Measurements from ENCODE around the gene RC3H2. TPM values are rescaled to one million over a fixed set of nuclear protein-coding genes. Genes with fewer than 3 reads are reported as not detected.

Gene RC3H2
- total RNA-seq, 4 donors from 2014 or later = 21.8 to 69.0 (median 52.5) TPM

DNA sequence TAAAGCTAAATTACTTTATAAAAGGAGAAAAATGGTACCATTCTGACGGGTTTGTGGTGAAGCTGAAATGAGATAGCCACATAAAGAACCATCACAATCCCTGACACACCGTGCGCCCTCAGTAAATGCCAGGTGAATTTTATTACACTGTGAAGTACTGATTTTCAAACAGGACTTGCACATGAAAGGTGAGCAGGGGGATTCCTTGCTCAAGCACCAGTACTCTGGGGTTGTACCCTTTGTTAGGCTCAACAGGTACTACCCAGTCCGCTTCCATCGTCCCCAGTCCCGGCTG, 35.2 kb upstream of the RC3H2 start:
- intact Hi-C loops (cut with DNase I; ENCODE audit: low total_unique reads) = no loop called here
- Histone ChIP-seq H3K36me3 (no peaks in the 10 kb centered on the region), H3K4me3 (peak overlapping the region in 1 of 2 donors; percentile 99), H3K9me3 (no peaks in the 10 kb centered on the region), H3K27ac (peak overlapping the region; percentile 72 to 95), H3K27me3 (no peaks in the 10 kb centered on the region), H3K4me1 (no peaks in the 10 kb centered on the region)
- TF ChIP-seq, protein P1, sequence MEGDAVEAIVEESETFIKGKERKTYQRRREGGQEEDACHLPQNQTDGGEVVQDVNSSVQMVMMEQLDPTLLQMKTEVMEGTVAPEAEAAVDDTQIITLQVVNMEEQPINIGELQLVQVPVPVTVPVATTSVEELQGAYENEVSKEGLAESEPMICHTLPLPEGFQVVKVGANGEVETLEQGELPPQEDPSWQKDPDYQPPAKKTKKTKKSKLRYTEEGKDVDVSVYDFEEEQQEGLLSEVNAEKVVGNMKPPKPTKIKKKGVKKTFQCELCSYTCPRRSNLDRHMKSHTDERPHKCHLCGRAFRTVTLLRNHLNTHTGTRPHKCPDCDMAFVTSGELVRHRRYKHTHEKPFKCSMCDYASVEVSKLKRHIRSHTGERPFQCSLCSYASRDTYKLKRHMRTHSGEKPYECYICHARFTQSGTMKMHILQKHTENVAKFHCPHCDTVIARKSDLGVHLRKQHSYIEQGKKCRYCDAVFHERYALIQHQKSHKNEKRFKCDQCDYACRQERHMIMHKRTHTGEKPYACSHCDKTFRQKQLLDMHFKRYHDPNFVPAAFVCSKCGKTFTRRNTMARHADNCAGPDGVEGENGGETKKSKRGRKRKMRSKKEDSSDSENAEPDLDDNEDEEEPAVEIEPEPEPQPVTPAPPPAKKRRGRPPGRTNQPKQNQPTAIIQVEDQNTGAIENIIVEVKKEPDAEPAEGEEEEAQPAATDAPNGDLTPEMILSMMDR (IDR thresholded peaks at IDR 0.05) = no peak
- TF ChIP-seq POLR2A (IDR thresholded peaks at IDR 0.05) = peak in 1 of 2 donors; percentile 17
- no peak for DNase-seq

DNA sequence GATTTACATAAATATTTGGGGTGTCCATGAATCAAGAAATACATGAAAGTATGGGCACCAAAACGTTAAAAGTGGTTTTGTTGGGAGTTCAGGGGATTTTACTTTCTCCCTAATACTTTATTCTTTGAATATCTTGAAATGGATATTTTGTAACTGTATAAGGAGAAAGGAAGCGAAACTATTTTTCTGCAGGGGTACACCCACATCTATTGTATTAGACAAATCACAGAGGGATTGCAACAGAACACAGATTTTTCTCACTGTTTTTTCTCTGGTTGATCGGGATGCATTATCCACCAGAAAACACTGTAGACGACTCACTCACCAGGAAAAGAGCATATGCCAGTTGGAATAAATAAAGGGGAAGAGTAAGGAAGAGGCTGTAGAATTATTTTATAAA, 34.4 kb upstream of the RC3H2 start:
- Histone ChIP-seq H3K9me3 (no peaks in the 10 kb centered on the region), H3K4me3 (no peak overlapping the region), H3K27ac (no peak overlapping the region), H3K4me1 (no peaks in the 10 kb centered on the region), H3K27me3 (no peaks in the 10 kb centered on the region), H3K36me3 (no peaks in the 10 kb centered on the region)
- DNase-seq = no peak
- intact Hi-C loops (cut with DNase I; ENCODE audit: low total_unique reads) = no loop called here
- TF ChIP-seq, protein P1 (IDR thresholded peaks at IDR 0.05) = no peak
- TF ChIP-seq POLR2A (IDR thresholded peaks at IDR 0.05) = no peak

- Histone ChIP-seq H3K4me3 (no peak overlapping the region), H3K4me1 (peaks cover 0 to 4% of the 10 kb centered on the region in 2 donors), H3K9me3 (no peaks in the 10 kb centered on the region), H3K27me3 (no peaks in the 10 kb centered on the region), H3K36me3 (no peaks in the 10 kb centered on the region), H3K27ac (no peak overlapping the region)
- TF ChIP-seq POLR2A (IDR thresholded peaks at IDR 0.05) = no peak
- TF ChIP-seq, protein P1 (IDR thresholded peaks at IDR 0.05) = no peak
- intact Hi-C loops (cut with DNase I; ENCODE audit: low total_unique reads) = no loop called here
- DNase-seq = no peak
These were observed 31.7 kb upstream of the RC3H2 start for GRCh38 chr9:122936883-122937282.

- H3K9me3 ChIP-seq = no peaks in the 10 kb centered on the region
- H3K27ac ChIP-seq = no peak overlapping the region
- H3K27me3 ChIP-seq = no peaks in the 10 kb centered on the region
- H3K36me3 ChIP-seq = no peaks in the 10 kb centered on the region
- H3K4me1 ChIP-seq = peaks cover 0 to 4% of the 10 kb centered on the region in 2 donors
- intact Hi-C loops (cut with DNase I; ENCODE audit: low total_unique reads) = no loop called here
- H3K4me3 ChIP-seq = no peak overlapping the region
- no peak for DNase-seq
- TF ChIP-seq POLR2A (IDR thresholded peaks at IDR 0.05) = no peak
- TF ChIP-seq, protein P1 (IDR thresholded peaks at IDR 0.05) = no peak
These were observed 31.3 kb upstream of the RC3H2 start for GRCh38 chr9:122936464-122936863.

- peak; percentile 90 to 92 for DNase-seq
- Histone ChIP-seq H3K9me3 (no peaks in the 10 kb centered on the region), H3K4me1 (peaks cover 0 to 4% of the 10 kb centered on the region in 2 donors), H3K36me3 (no peaks in the 10 kb centered on the region), H3K27ac (peak within 1 kb of the TSS; percentile 73 to 82), H3K4me3 (peak within 1 kb of the TSS; percentile 71 to 86), H3K27me3 (no peaks in the 10 kb centered on the region)
- intact Hi-C loops (cut with DNase I; ENCODE audit: low total_unique reads) = no loop called here
- TF ChIP-seq, protein P1 (IDR thresholded peaks at IDR 0.05) = no peak
- peak; percentile 20 to 47 for TF ChIP-seq POLR2A (IDR thresholded peaks at IDR 0.05)
These were observed 26.3 kb upstream of the RC3H2 start, which contains the start of gene ZBTB26 for GRCh38 chr9:122931226-122932121. ZBTB26 (minus strand) TSS chr9:122931512; CDS start chr9:122919934, 11,578 bp downstream.

All from uterus (tissue), 4 donors.